Measurements from ENCODE around the gene MSANTD1. TPM values are rescaled to one million over a fixed set of nuclear protein-coding genes. Genes with fewer than 3 reads are reported as not detected.
A peak's percentile ranks its signal among the peaks of the same experiment; 100 is the strongest.

The MSANTD1 gene
- total RNA-seq (2021; fragmentation: NEBNext Ultra II Directional; extraction: Animal tissue kit (Norgen Biotek cat#: 25700)) (0.45 and 0.78 TPM in 2 replicates), polyA plus RNA-seq (2011; rRNA removed) (0.23 and 0.39 TPM in 2 replicates), polyA minus RNA-seq (2011; rRNA and poly(A)+ RNA removed) (0.12 and 0.28 TPM in 2 replicates)
- polyA plus RNA-seq (2011; cell fraction: cytosol; rRNA removed), result 0.28 TPM
- 1.7 TPM for polyA plus RNA-seq (2011; cell fraction: nucleus; rRNA removed)
- polyA plus RNA-seq (2012, experiment 1 of 2), result 0.15 to 0.43 TPM (median 0.34 TPM) in 4 replicates
- not detected for polyA plus RNA-seq (2012, experiment 2 of 2)
- polyA plus RNA-seq (2013, experiment 1 of 2), result 0.22 TPM
- polyA plus RNA-seq (2013, experiment 2 of 2), result 0.15 TPM
- polyA minus RNA-seq (2011; cell fraction: cytosol; rRNA and poly(A)+ RNA removed), result not detected
- polyA minus RNA-seq (2011; cell fraction: nucleus; rRNA and poly(A)+ RNA removed), result 1.6 TPM
- long read RNA-seq, experiment 1, result 0 reads
- long read RNA-seq, experiment 2, result 0 reads

DNA sequence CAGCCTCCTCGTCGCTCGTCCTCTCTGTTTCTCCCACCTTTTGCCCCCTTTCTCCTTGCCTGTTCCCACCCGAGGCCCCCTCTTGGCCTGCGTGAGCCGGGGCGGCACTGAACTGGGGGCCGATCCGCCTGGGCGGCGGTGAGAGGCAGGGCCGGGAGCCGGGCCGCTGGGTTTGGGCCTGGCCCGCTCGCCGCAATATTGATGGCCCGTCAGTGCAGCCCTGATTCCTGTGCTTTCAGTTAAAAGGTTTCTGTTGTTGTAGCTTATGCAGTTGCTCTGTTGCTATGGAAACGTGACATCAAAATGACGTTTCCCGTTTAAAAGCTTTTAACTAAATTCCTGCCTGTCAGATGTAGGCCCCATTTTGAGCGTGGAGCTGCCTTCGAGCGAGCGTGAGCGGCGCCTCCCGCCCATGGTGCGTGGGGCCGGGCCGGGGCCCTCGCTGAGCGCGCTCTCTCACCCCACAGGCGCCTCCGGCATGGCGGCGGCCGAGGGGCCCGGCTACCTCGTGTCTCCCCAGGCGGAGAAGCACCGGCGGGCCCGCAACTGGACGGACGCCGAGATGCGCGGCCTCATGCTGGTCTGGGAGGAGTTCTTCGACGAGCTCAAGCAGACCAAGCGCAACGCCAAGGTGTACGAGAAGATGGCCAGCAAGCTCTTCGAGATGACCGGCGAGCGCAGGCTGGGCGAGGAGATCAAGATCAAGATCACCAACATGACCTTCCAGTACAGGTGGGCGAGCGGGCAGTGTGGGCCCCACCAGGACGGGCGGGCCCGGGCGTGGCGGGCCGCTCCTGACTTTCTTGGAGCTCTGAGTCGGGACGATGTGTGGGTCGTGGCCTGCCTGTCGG is at the start of gene MSANTD1:
TSS of gene MSANTD1 (plus strand) at position 349 of the 851 bp plus-strand sequence. CDS start at position 413, 64 bp downstream.
- H3K9ac ChIP-seq (replicated peaks in 1 of 4; ENCODE audit: extremely low read depth in 1 of 4, low read depth in 3 of 4, low read length in 3 of 4), result no peak within 1 kb of the TSS; a peak in 1 of 7 replicates
- no peak within 1 kb of the TSS for H4K5ac ChIP-seq (ENCODE audit: insufficient read length, low read depth, low read length)
- ChIA-PET CTCF (ENCODE audit: partially characterized antibody) (interaction anchor here (0.8 to 2.6 kb wide), 9 partner anchors 12 to 231 kb away, joined by 3 to 7 read pairs (median 3); no protein-coding TSS in a partner anchor), POLR2A (ENCODE audit: partially characterized antibody) (interaction anchor here (1.1 to 1.7 kb wide), 2 partner anchors 10 to 45 kb away, joined by 3 read pairs; no protein-coding TSS in a partner anchor)
- no peak within 1 kb of the TSS for H3K4ac ChIP-seq (replicated peaks; ENCODE audit: insufficient read length, low read depth, low read length)
- H4K8ac ChIP-seq (ENCODE audit: extremely low read depth, insufficient read depth, low read length), result peak within 1 kb of the TSS; percentile 1; the same call in 1 of the 2 replicates
- no peak within 1 kb of the TSS for H3K4me3 ChIP-seq (ENCODE audit: extremely low read depth in 1 of 4, insufficient read depth in 2 of 4, low read depth in 3 of 4, low read length in 4 of 4)
- H3K79me2 ChIP-seq (ENCODE audit: control insufficient read depth in 1 of 2, insufficient read depth in 2 of 2, low read length in 2 of 2), result no peaks in the 10 kb centered on the region
- no peaks in the 10 kb centered on the region for H3K9me3 ChIP-seq (ENCODE audit: insufficient read depth in 2 of 2, low read depth in 1 of 2, low read length in 1 of 2)
- no peak within 1 kb of the TSS for H3K23ac ChIP-seq (ENCODE audit: insufficient read length)
- H3K4me1 ChIP-seq (replicated peaks in 1 of 4; ENCODE audit: control insufficient read depth in 3 of 4, insufficient read depth in 4 of 4, low read length in 3 of 4), result peaks cover 0 to 8% (median 0%) of the 10 kb centered on the region in 4 experiments; a peak in 3 of 7 replicates
- H3K27me3 ChIP-seq (replicated peaks in 1 of 4; ENCODE audit: control insufficient read depth in 3 of 4, extremely low read depth in 1 of 4, insufficient read depth in 3 of 4, low read length in 3 of 4), result no peaks in the 10 kb centered on the region
- H2BK5ac ChIP-seq (ENCODE audit: low read depth, low read length), result no peak within 1 kb of the TSS
- no peak within 1 kb of the TSS for H3K4me2 ChIP-seq (ENCODE audit: insufficient read depth in 1 of 2, low read depth in 2 of 2, low read length in 2 of 2)
- no peak within 1 kb of the TSS; the same call in 1 of the 2 replicates for H3K18ac ChIP-seq (ENCODE audit: extremely low read depth, low read length)
- no peak within 1 kb of the TSS for H3K27ac ChIP-seq (ENCODE audit: low read depth, low read length)
- DNase-seq (ENCODE audit: low read depth in 1 of 2, low spot score in 2 of 2) (no peak), FAIRE-seq (no peak)
- H4K20me1 ChIP-seq (replicated peaks in 1 of 2; ENCODE audit: control insufficient read depth in 1 of 2, insufficient read depth in 2 of 2, low read length in 2 of 2), result peaks cover 3 to 10% of the 10 kb centered on the region in 2 experiments
- H3K14ac ChIP-seq (ENCODE audit: insufficient read length), result no peak within 1 kb of the TSS
- H2BK15ac ChIP-seq (ENCODE audit: low read length), result peak within 1 kb of the TSS; percentile 46; the same call in 1 of the 2 replicates
- WGBS, 2 experiments (ENCODE audit: extremely low coverage in 1 of 2, insufficient coverage in 1 of 2, insufficient read length in 1 of 2, insufficient replicate concordance in 2 of 2, low coverage in 1 of 2, low lambda C conversion rate in 2 of 2, missing lambda C conversion rate in 1 of 2), result 92% methylated on average over 63 of the region's 72 CpGs; no CpG with 5 or more reads in 1 of the 2 experiments
- no peaks in the 10 kb centered on the region for H3K23me2 ChIP-seq (ENCODE audit: low read depth, low read length)
- no peaks in the 10 kb centered on the region for H3K79me1 ChIP-seq (ENCODE audit: low read depth, low read length)
- H3K36me3 ChIP-seq (ENCODE audit: control insufficient read depth in 2 of 4, insufficient read depth in 4 of 4, low read length in 3 of 4), result no peaks in the 10 kb centered on the region
- no peak within 1 kb of the TSS for H2BK20ac ChIP-seq (ENCODE audit: low read length)
- no peak within 1 kb of the TSS for H2AK5ac ChIP-seq (ENCODE audit: low read depth, low read length)
- no peak within 1 kb of the TSS for H2BK120ac ChIP-seq (replicated peaks; ENCODE audit: low read depth, low read length)
- no peak within 1 kb of the TSS for H3K56ac ChIP-seq (replicated peaks; ENCODE audit: insufficient read length, low read depth, low read length)
- no peak within 1 kb of the TSS for H2AFZ ChIP-seq (ENCODE audit: low read length)
- H2BK12ac ChIP-seq (ENCODE audit: low read depth, low read length), result no peak within 1 kb of the TSS
- H4K91ac ChIP-seq (replicated peaks; ENCODE audit: insufficient read length, low read length), result peak within 1 kb of the TSS; percentile 54
- TF ChIP-seq PHF8 (conservative IDR thresholded peaks at IDR 0.05; ENCODE audit: low read depth, low read length), result no peak
- TF ChIP-seq, protein P1, sequence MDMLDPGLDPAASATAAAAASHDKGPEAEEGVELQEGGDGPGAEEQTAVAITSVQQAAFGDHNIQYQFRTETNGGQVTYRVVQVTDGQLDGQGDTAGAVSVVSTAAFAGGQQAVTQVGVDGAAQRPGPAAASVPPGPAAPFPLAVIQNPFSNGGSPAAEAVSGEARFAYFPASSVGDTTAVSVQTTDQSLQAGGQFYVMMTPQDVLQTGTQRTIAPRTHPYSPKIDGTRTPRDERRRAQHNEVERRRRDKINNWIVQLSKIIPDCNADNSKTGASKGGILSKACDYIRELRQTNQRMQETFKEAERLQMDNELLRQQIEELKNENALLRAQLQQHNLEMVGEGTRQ (IDR thresholded peaks at IDR 0.05; ENCODE audit: low read length), result no peak
- TF ChIP-seq KDM4A (IDR thresholded peaks at IDR 0.05; ENCODE audit: low read depth, low read length, severe bottlenecking), result no peak
- TF ChIP-seq TAF7 (optimal IDR thresholded peaks at IDR 0.05; ENCODE audit: borderline replicate concordance, low read depth, low read length), result no peak
- no peak for TF ChIP-seq HDAC2 (IDR thresholded peaks at IDR 0.05; ENCODE audit: borderline replicate concordance in 1 of 2, low read depth in 2 of 2, low read length in 2 of 2)
- no peak for TF ChIP-seq CREB1 (IDR thresholded peaks at IDR 0.05)
- TF ChIP-seq SP2 (IDR thresholded peaks at IDR 0.05; ENCODE audit: low read length), result no peak
- TF ChIP-seq FOSL1 (IDR thresholded peaks at IDR 0.05; ENCODE audit: insufficient read depth, low read depth, low read length), result no peak

All from H1 (cell line).